ENCODE measurements around the gene CKM.

DNA sequence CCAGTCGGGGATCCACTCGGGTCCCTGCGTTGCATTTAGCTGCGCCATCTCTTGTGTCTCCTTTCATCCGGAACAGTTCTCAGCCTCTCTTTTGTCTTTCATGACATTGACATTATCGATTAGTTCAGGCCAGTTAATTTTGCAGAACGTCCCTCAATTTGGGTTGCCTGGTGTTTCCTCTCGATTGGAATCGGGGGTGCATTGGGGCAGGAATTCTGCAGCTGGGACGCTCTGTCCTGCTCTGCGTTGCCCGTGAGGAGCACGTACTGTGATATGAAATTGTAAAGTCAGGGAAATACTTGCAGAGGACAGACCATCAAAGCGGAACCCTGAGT is 49.2 kb downstream of the CKM start:
- TF ChIP-seq POLR2AphosphoS5 (IDR thresholded peaks at IDR 0.05; ENCODE audit: low read depth, low read length), result no peak
- no peak for TF ChIP-seq SIN3A (IDR thresholded peaks at IDR 0.05; ENCODE audit: borderline replicate concordance, insufficient read depth, low read length)
